Gastroesophageal sphincter (tissue), 4 donors: ENCODE data around the gene SCRT2. TPM values are rescaled to one million over a fixed set of nuclear protein-coding genes. Genes with fewer than 3 reads are reported as not detected.

Source experiments
- ATAC-seq: fragments of 150-250 bp; one replicate; pipeline ENCODE4 v1.9.1; 2016; ENCODE audit warnings: mild to moderate bottlenecking, moderate library complexity
- H3K27ac ChIP-seq, 4 donors: fragments of 200-600 bp; sonication (generic) in 3 of 4; 1 replicate in 3 of 4; 2 replicates in 1 of 4; pipeline ENCODE4 v1.5.1; 2016 to 2019
- H3K27me3 ChIP-seq: fragments of 200-600 bp; sonication (generic); one replicate; pipeline ENCODE4 v1.5.1; 2019
- H3K36me3 ChIP-seq, 2 donors: fragments of 200-600 bp; sonication (generic); one replicate each; pipeline ENCODE4 v1.5.1; 2019; ENCODE audit warnings: control low read depth in 1 of 2
- H3K4me1 ChIP-seq, 3 donors: fragments of 200-600 bp; sonication (generic); 1 replicate in 2 of 3; 2 replicates in 1 of 3; pipeline ENCODE4 v1.5.1; 2016 to 2019; ENCODE audit warnings: control low read depth in 2 of 3
- H3K4me3 ChIP-seq, 2 donors: fragments of 200-600 bp; sonication (generic); one replicate each; pipeline ENCODE4 v1.5.1; 2019; ENCODE audit warnings: mild to moderate bottlenecking in 1 of 2, moderate library complexity in 1 of 2
- H3K9me3 ChIP-seq, 3 donors: fragments of 200-600 bp; sonication (generic); one replicate each; pipeline ENCODE4 v1.5.1; 2017 to 2019; ENCODE audit warnings: control low read depth in 2 of 3
- CTCF ChIP-seq, 4 experiments: fragments of 200-600 bp in 2 of 4; fragments of 450-650 bp in 2 of 4; sonication (generic) in 1 of 4; IDR thresholded peaks; one replicate each; pipeline ENCODE4 v1.5.1; 2017 to 2019; ENCODE audit warnings: antibody characterized with exemption in 4 of 4, mild to moderate bottlenecking in 2 of 4, moderate library complexity in 2 of 4
- EP300 ChIP-seq: sonication (generic); formaldehyde crosslinking; IDR thresholded peaks from one replicate; pipeline ENCODE4 v1.6.1; 2017; ENCODE audit warnings: antibody characterized with exemption, mild to moderate bottlenecking
- POLR2A ChIP-seq, 2 donors: fragments of 450-650 bp; IDR thresholded peaks; one replicate each; pipeline ENCODE4 v1.6.1; 2017; ENCODE audit warnings: antibody characterized with exemption in 2 of 2, mild to moderate bottlenecking in 2 of 2, moderate library complexity in 1 of 2
- POLR2AphosphoS5 ChIP-seq: sonication (generic); formaldehyde crosslinking; IDR thresholded peaks from one replicate; pipeline ENCODE4 v1.6.1; 2017; ENCODE audit warnings: antibody characterized with exemption
- WGBS, 2 donors: methylation state at CpG; one replicate each; pipeline ENCODE4 v1.1.5; 2018; ENCODE audit warnings: low coverage in 1 of 2; 5-methylcytosine and 5-hydroxymethylcytosine counted together
- total RNA-seq, 4 donors: library from RNA; depleted of rRNA; stranded (reverse); fragments of >200 nt; gene quantifications; one replicate each; pipeline ENCODE4 v1.1.0, GENCODE V29; 2016

SCRT2 gene
- total RNA-seq, 4 donors from 2014 or later: not detected

DNA sequence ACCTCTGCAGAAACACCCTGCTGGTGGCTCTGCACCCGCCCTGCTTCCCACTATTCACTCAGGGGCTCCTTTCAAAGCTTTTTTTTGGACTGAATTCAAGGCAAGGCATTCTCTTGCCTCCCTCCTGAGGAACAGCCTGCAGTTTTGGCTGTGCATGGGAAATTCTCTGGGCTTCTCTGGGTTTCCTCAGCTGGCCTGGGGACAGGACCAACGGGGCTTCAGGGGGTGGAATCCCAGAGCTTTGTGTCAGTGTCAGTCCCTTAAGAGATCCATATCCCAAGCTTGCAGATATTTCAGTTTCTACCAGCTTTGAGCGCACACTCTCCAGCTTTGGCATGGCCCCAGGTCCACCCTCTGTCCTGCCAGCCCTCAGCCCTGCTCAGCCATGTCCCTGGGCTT lies 2.0 kb downstream of the SCRT2 start:
- no peak for ATAC-seq
- no peaks in the 10 kb centered on the region for H3K36me3 ChIP-seq
- H3K4me3 ChIP-seq: no peak overlapping the region
- no peaks in the 10 kb centered on the region for H3K9me3 ChIP-seq
- TF ChIP-seq POLR2A (IDR thresholded peaks at IDR 0.05) (no peak), POLR2AphosphoS5 (no peak), EP300 (no peak), CTCF (IDR thresholded peaks at IDR 0.05) (no peak)
- 17 to 100% methylated on average over 1 of the region's 3 CpGs for WGBS, 2 donors
- peaks cover 92% of the 10 kb centered on the region for H3K27me3 ChIP-seq
- H3K4me1 ChIP-seq: peaks cover 0 to 23% (median 10%) of the 10 kb centered on the region in 3 donors
- no peak overlapping the region for H3K27ac ChIP-seq

GRCh38 chr20:672963-673602 lies 2.5 kb downstream of the SCRT2 start:
- WGBS, 2 donors: no CpG with 5 or more reads among the region's 7 CpGs
- no peak for ATAC-seq
- H3K27me3 ChIP-seq: peaks cover 92% of the 10 kb centered on the region

GRCh38 chr20:671252-672030 lies 4.2 kb downstream of the SCRT2 start:
- no peaks in the 10 kb centered on the region for H3K9me3 ChIP-seq
- TF ChIP-seq CTCF (IDR thresholded peaks at IDR 0.05) (no peak), EP300 (no peak), POLR2A (IDR thresholded peaks at IDR 0.05) (no peak), POLR2AphosphoS5 (no peak)
- no peak overlapping the region for H3K27ac ChIP-seq
- no peak for ATAC-seq
- H3K27me3 ChIP-seq: peaks cover 92% of the 10 kb centered on the region
- WGBS, 2 donors: 72 to 83% methylated on average over 1 to 2 of the region's 9 CpGs
- no peak overlapping the region for H3K4me3 ChIP-seq
- no peaks in the 10 kb centered on the region for H3K36me3 ChIP-seq
- H3K4me1 ChIP-seq: peaks cover 0 to 18% (median 10%) of the 10 kb centered on the region in 3 donors

More at GRCh38 chr20:672963-673602, 2.5 kb downstream of the SCRT2 start:
- no peak overlapping the region for H3K4me3 ChIP-seq
- H3K9me3 ChIP-seq: no peaks in the 10 kb centered on the region
- H3K36me3 ChIP-seq: no peaks in the 10 kb centered on the region
- H3K4me1 ChIP-seq: peaks cover 0 to 23% (median 10%) of the 10 kb centered on the region in 3 donors
- TF ChIP-seq POLR2AphosphoS5 (no peak), CTCF (IDR thresholded peaks at IDR 0.05) (no peak), POLR2A (IDR thresholded peaks at IDR 0.05) (no peak), EP300 (no peak)
- H3K27ac ChIP-seq: no peak overlapping the region

DNA sequence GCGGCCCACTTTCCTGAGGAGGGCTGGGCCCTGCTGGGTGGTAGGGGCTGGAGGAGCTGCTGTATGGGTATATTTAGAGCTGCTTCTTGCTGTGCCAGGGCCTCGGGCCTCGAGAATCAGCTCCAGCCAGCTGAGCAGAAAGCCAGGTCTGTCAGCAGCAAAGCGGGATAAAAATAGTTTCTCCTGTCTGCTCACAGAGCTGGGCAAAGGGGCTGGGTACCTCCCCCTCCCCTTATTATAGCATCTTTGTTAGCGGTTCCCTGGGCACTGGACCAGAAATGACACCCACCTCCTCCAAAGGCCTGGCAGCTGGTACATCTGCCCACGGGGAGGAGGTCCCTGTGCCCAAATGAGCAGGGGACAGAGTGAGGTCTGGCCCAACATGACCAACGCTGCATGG lies 6.0 kb downstream of the SCRT2 start:
- Histone ChIP-seq H3K27me3 (peaks cover 100% of the 10 kb centered on the region), H3K4me3 (no peak overlapping the region), H3K4me1 (no peaks in the 10 kb centered on the region), H3K36me3 (no peaks in the 10 kb centered on the region), H3K27ac (no peak overlapping the region), H3K9me3 (no peaks in the 10 kb centered on the region)
- no peak for ATAC-seq
- 53% methylated on average over 3 of the region's 7 CpGs; no CpG with 5 or more reads in 1 of the 2 donors for WGBS, 2 donors
- TF ChIP-seq POLR2AphosphoS5 (no peak), CTCF (IDR thresholded peaks at IDR 0.05) (no peak), POLR2A (IDR thresholded peaks at IDR 0.05) (no peak), EP300 (no peak)
